GM23338 (cell line): Measurements from ENCODE around the gene MAFF. TPM values are rescaled to one million over a fixed set of nuclear protein-coding genes. Genes with fewer than 3 reads are reported as not detected.
A peak's percentile ranks its signal among the peaks of the same experiment; 100 is the strongest.

Source experiments
- ATAC-seq: fragments of 200-7000 bp; cut with Tn5 transposase; 3 replicates; pipeline ENCODE4 v1.9.1; 2020
- DNase-seq: peaks from one replicate; pipeline ENCODE4 v3.0.0-alpha.2; 2015; ENCODE audit warnings: low spot score
- H2AFZ ChIP-seq: fragments of 200-600 bp; sonication (generic); 2 replicates; pipeline ENCODE4 v1.8.0; 2016; ENCODE audit warnings: antibody characterized with exemption, mild to moderate bottlenecking, moderate library complexity
- H3F3A ChIP-seq: fragments of 200-600 bp; sonication (generic); replicated peaks from 2 replicates; pipeline ENCODE4 v1.8.0; 2017; ENCODE audit warnings: antibody characterized with exemption, mixed run types, low read depth
- H3K27ac ChIP-seq: fragments of 200-600 bp; sonication (generic); 2 replicates; pipeline ENCODE4 v1.6.1; 2016; ENCODE audit warnings: low read depth
- H3K27me3 ChIP-seq: fragments of 200-600 bp; sonication (generic); 2 replicates; pipeline ENCODE4 v1.8.0; 2016; ENCODE audit warnings: mild to moderate bottlenecking, mixed run types, moderate library complexity; ENCODE audit not compliant: insufficient read depth
- H3K36me3 ChIP-seq: fragments of 200-600 bp; sonication (generic); 2 replicates; pipeline ENCODE4 v1.8.0; 2016; ENCODE audit warnings: mild to moderate bottlenecking; ENCODE audit not compliant: insufficient read depth
- H3K4me1 ChIP-seq: fragments of 200-600 bp; sonication (generic); 2 replicates; pipeline ENCODE4 v1.8.0; 2016; ENCODE audit warnings: mild to moderate bottlenecking, moderate library complexity; ENCODE audit not compliant: insufficient read depth
- H3K4me2 ChIP-seq: fragments of 200-600 bp; sonication (generic); 2 replicates; pipeline ENCODE4 v1.7.1; 2017; ENCODE audit warnings: mixed run types
- H3K4me3 ChIP-seq: fragments of 200-600 bp; sonication (generic); 2 replicates; pipeline ENCODE4 v1.6.1; 2016; ENCODE audit warnings: mixed run types
- H3K79me2 ChIP-seq: fragments of 200-600 bp; sonication (generic); replicated peaks from 2 replicates; pipeline ENCODE4 v1.8.0; 2017; ENCODE audit warnings: mild to moderate bottlenecking; ENCODE audit not compliant: insufficient read depth
- H3K9me2 ChIP-seq: fragments of 200-600 bp; sonication (generic); 2 replicates; pipeline ENCODE4 v1.8.0; 2017; ENCODE audit not compliant: insufficient read depth
- H4K20me1 ChIP-seq: fragments of 200-600 bp; sonication (generic); replicated peaks from 2 replicates; pipeline ENCODE4 v1.8.0; 2017; ENCODE audit warnings: mild to moderate bottlenecking; ENCODE audit not compliant: insufficient read depth
- H3K27ac Mint-ChIP-seq: 2 replicates; pipeline ENCODE4 v1.8.0; 2020; ENCODE audit warnings: inconsistent platforms, mild to moderate bottlenecking, moderate library complexity, mixed read lengths
- H3K27me3 Mint-ChIP-seq: 3 replicates; pipeline ENCODE4 v1.8.0; 2022; ENCODE audit warnings: low read depth, mild to moderate bottlenecking, moderate library complexity, mixed read lengths, inconsistent platforms; ENCODE audit not compliant: insufficient read depth, poor library complexity
- H3K36me3 Mint-ChIP-seq: 3 replicates; pipeline ENCODE4 v1.8.0; 2021; ENCODE audit warnings: low read depth, mild to moderate bottlenecking, inconsistent platforms, moderate library complexity, mixed read lengths
- H3K4me1 Mint-ChIP-seq: 3 replicates; pipeline ENCODE4 v1.8.0; 2020; ENCODE audit warnings: mild to moderate bottlenecking, inconsistent platforms, mixed read lengths
- H3K4me3 Mint-ChIP-seq: 3 replicates; pipeline ENCODE4 v1.8.0; 2021; ENCODE audit warnings: moderate library complexity, mild to moderate bottlenecking, inconsistent platforms, mixed read lengths
- H3K9me3 Mint-ChIP-seq: 3 replicates; pipeline ENCODE4 v1.8.0; 2020; ENCODE audit warnings: moderate library complexity, mild to moderate bottlenecking, inconsistent platforms, mixed read lengths
- CREB1 ChIP-seq: fragments of 250-450 bp; sonication (Bioruptor Pico); IDR thresholded peaks from 2 replicates; pipeline ENCODE4 v1.5.0; 2020; ENCODE audit warnings: low read depth, mild to moderate bottlenecking, moderate library complexity
- ETS1 ChIP-seq: IDR thresholded peaks from 2 replicates; pipeline ENCODE4 v1.6.1; 2016; ENCODE audit warnings: antibody characterized with exemption
- EZH2phosphoT487 ChIP-seq: fragments of 200-600 bp; sonication (generic); IDR thresholded peaks from one replicate; pipeline ENCODE4 v1.8.1; 2018; ENCODE audit warnings: antibody characterized with exemption; ENCODE audit not compliant: unreplicated experiment
- NANOG ChIP-seq: IDR thresholded peaks from 2 replicates; pipeline ENCODE4 v1.6.1; 2016; ENCODE audit warnings: antibody characterized with exemption, borderline replicate concordance
- POLR2AphosphoS5 ChIP-seq: IDR thresholded peaks from 2 replicates; pipeline ENCODE4 v1.6.1; 2016; ENCODE audit warnings: antibody characterized with exemption, low read depth
- STAT1 ChIP-seq: IDR thresholded peaks from one replicate; pipeline ENCODE4 v1.6.1; 2016; ENCODE audit warnings: antibody characterized with exemption; ENCODE audit not compliant: unreplicated experiment
- ZNF114 ChIP-seq: fragments of 250-450 bp; sonication (Bioruptor Pico); IDR thresholded peaks from 2 replicates; pipeline ENCODE4 v1.5.0; 2020; ENCODE audit warnings: mild to moderate bottlenecking, moderate library complexity
- ZNF331 ChIP-seq: fragments of 250-450 bp; sonication (Bioruptor Pico); IDR thresholded peaks from 2 replicates; pipeline ENCODE4 v1.5.0; 2020; ENCODE audit warnings: low read depth, mild to moderate bottlenecking, moderate library complexity
- polyA plus RNA-seq: library from polyadenylated mRNA; unstranded; fragments of >200 nt; fragmentation: Nextera tagmentation; extraction: Ambion mirVana; gene quantifications from 2 replicates; pipeline ENCODE4 v1.2.1, GENCODE V29; 2016
- total RNA-seq: library from RNA; depleted of rRNA; stranded (reverse); fragments of >200 nt; shearing (Covaris generic); gene quantifications from 2 replicates; pipeline ENCODE4 v1.2.3, GENCODE V29; 2014
- TF ChIP-seq, protein P1 (sequence below), 2 experiments: fragments of 200-600 bp in 1 of 2; sonication (generic) in 1 of 2; conservative IDR thresholded peaks; 2 replicates each; pipeline versions ENCODE4 v1.5.1 to v1.6.1; 2016 to 2017; ENCODE audit warnings: antibody characterized with exemption in 2 of 2, low read depth in 2 of 2, mild to moderate bottlenecking in 2 of 2, moderate library complexity in 1 of 2

The MAFF gene
- total and polyA plus RNA-seq, 2 experiments from 2014 or later: 2.2 to 8.9 TPM

DNA sequence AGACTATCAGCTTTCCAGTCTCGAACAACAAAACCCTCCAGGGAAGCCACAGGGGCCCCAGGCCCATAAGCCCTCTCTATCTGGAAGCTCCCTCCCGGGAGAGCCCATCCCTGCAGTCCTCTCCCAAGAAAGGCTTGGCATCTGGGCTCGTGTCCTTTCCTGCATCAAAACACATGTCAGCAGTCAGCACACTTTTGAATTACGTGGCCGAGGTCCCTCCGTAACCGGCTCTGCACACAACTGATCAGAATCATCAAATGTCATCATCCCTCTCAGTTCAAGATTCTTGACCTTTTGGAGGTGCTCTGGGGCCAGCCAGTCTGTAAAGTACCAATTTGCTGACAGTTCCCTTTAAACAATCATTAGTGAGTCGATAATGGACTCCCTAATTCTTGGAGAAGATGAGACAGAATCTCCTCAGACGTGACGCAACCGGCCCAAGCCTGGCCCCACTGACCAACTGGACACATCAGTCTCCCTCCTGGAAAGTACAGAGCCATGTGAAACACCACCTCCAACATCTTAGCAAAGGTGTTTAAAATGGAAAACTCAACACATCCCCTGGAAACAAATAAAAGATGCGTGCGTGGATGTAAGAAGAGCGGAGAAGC, 33.6 kb downstream of the MAFF start:
- Mint-ChIP-seq H3K36me3 (peaks cover 33% of the 10 kb centered on the region), H3K27ac (no peak overlapping the region), H3K4me3 (no peak overlapping the region), H3K9me3 (no peaks in the 10 kb centered on the region; the same call in 2 of the 3 replicates), H3K4me1 (peaks cover 18% of the 10 kb centered on the region), H3K27me3 (peaks cover 7% of the 10 kb centered on the region)
- H3K79me2 ChIP-seq: no peaks in the 10 kb centered on the region
- peaks cover 13% of the 10 kb centered on the region for H4K20me1 ChIP-seq
- DNase-seq (no peak), ATAC-seq (no peak)
- H3K27me3 ChIP-seq: no peaks in the 10 kb centered on the region
- H3K4me3 ChIP-seq: no peak overlapping the region
- H3K4me2 ChIP-seq: no peak overlapping the region
- no peaks in the 10 kb centered on the region for H3K9me2 ChIP-seq
- no peaks in the 10 kb centered on the region for H3K4me1 ChIP-seq
- peaks cover 5% of the 10 kb centered on the region; the same call in 1 of the 2 replicates for H3K36me3 ChIP-seq
- no peak for TF ChIP-seq ZNF331 (CRISPR knock-in tag)
- TF ChIP-seq POLR2AphosphoS5: no peak
- TF ChIP-seq, protein P1, sequence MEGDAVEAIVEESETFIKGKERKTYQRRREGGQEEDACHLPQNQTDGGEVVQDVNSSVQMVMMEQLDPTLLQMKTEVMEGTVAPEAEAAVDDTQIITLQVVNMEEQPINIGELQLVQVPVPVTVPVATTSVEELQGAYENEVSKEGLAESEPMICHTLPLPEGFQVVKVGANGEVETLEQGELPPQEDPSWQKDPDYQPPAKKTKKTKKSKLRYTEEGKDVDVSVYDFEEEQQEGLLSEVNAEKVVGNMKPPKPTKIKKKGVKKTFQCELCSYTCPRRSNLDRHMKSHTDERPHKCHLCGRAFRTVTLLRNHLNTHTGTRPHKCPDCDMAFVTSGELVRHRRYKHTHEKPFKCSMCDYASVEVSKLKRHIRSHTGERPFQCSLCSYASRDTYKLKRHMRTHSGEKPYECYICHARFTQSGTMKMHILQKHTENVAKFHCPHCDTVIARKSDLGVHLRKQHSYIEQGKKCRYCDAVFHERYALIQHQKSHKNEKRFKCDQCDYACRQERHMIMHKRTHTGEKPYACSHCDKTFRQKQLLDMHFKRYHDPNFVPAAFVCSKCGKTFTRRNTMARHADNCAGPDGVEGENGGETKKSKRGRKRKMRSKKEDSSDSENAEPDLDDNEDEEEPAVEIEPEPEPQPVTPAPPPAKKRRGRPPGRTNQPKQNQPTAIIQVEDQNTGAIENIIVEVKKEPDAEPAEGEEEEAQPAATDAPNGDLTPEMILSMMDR (conservative IDR thresholded peaks at IDR 0.05; ENCODE audit: low read depth in 2 of 2): no peak
- no peak for TF ChIP-seq STAT1
- TF ChIP-seq EZH2phosphoT487: no peak
- no peak for TF ChIP-seq NANOG
- TF ChIP-seq ZNF114 (CRISPR knock-in tag): no peak
- TF ChIP-seq CREB1 (CRISPR knock-in tag): no peak
- no peaks in the 10 kb centered on the region for H3F3A ChIP-seq
- no peak overlapping the region for H2AFZ ChIP-seq
- H3K27ac ChIP-seq: no peak overlapping the region

DNA sequence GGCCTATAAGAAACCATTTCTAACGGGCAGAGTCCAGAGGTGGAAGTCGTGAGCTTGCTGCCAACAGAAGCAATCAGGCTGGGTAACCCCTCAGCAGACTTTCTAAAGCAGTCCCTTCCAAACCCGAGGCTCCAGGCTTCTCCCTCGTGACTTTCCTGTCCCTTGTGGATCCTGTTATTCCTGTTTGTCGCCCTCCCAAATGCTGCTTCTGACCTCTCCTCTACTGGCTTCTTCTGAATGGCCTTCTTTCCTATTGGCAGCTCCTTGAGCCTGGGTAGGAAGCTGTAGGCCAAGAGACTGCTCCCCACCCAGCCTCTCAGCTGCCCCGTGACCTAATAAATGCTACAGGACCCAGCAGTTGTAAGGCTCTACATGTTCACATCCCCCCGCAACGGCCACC, 35.0 kb downstream of the MAFF start:
- Mint-ChIP-seq H3K36me3 (peaks cover 23% of the 10 kb centered on the region), H3K27ac (peak overlapping the region; percentile 29), H3K4me3 (no peak overlapping the region), H3K4me1 (peaks cover 28% of the 10 kb centered on the region), H3K9me3 (no peaks in the 10 kb centered on the region), H3K27me3 (peaks cover 7% of the 10 kb centered on the region)
- no peaks in the 10 kb centered on the region for H3K79me2 ChIP-seq
- H3K4me1 ChIP-seq: 0 out of 2 replicates have a peak, but pooled peaks cover under 1% of the 10 kb centered on the region
- H3K27me3 ChIP-seq: no peaks in the 10 kb centered on the region
- no peaks in the 10 kb centered on the region for H3F3A ChIP-seq
- no peak for TF ChIP-seq CREB1 (CRISPR knock-in tag)
- no peak for TF ChIP-seq ETS1
- TF ChIP-seq ZNF114 (CRISPR knock-in tag): no peak
- TF ChIP-seq ZNF331 (CRISPR knock-in tag): no peak
- no peak for TF ChIP-seq NANOG
- TF ChIP-seq STAT1: no peak
- TF ChIP-seq POLR2AphosphoS5: no peak
- H3K4me2 ChIP-seq: no peak overlapping the region
- no peak for ATAC-seq
- DNase-seq: no peak
- H3K9me2 ChIP-seq: no peaks in the 10 kb centered on the region
- H3K27ac ChIP-seq: no peak overlapping the region
- H3K36me3 ChIP-seq: peaks cover 5% of the 10 kb centered on the region; the same call in 1 of the 2 replicates
- no peak overlapping the region for H3K4me3 ChIP-seq
- H4K20me1 ChIP-seq: peaks cover 8% of the 10 kb centered on the region
- H2AFZ ChIP-seq: no peak overlapping the region
